Kidney (tissue), 14 donors: ENCODE data around the gene STEAP3. TPM values are rescaled to one million over a fixed set of nuclear protein-coding genes. Genes with fewer than 3 reads are reported as not detected.

Experiments used
- DNase-seq, 5 donors: peaks; one replicate each; pipeline ENCODE4 v3.0.0-alpha.2; 2013 to 2020
- FAIRE-seq: peaks from 2 replicates; lab custom pipeline; 2012; peaks lifted over from hg19 to GRCh38; lab: Jason Lieb, UNC
- H3K27ac ChIP-seq, 2 donors: one replicate each; pipeline ENCODE4 v1.7.0; 2013; ENCODE audit warnings: low read depth in 2 of 2, low read length in 2 of 2, inconsistent platforms in 1 of 2
- H3K27me3 ChIP-seq: one replicate; pipeline ENCODE4 v1.7.1; 2013; ENCODE audit warnings: low read length, inconsistent platforms; ENCODE audit not compliant: control insufficient read depth, insufficient read depth
- H3K36me3 ChIP-seq, 3 donors: one replicate each; pipeline versions ENCODE4 v1.7.0 to v1.7.1; 2013; ENCODE audit warnings: low read length in 3 of 3, control low read depth in 1 of 3, inconsistent platforms in 1 of 3; ENCODE audit not compliant: insufficient read depth in 3 of 3, control insufficient read depth in 2 of 3
- H3K4me1 ChIP-seq, 3 donors: one replicate each; pipeline versions ENCODE4 v1.7.0 to v1.7.1; 2013; ENCODE audit warnings: low read length in 3 of 3, inconsistent platforms in 1 of 3, low read depth in 1 of 3; ENCODE audit not compliant: control insufficient read depth in 2 of 3, insufficient read depth in 2 of 3
- H3K4me3 ChIP-seq, 3 donors: one replicate each; pipeline versions ENCODE4 v1.7.0 to v1.8.1; 2013; ENCODE audit warnings: low read length in 3 of 3, control low read depth in 1 of 3, inconsistent platforms in 1 of 3
- H3K9ac ChIP-seq, 3 donors: one replicate each; pipeline versions ENCODE4 v1.7.0 to v1.7.1; 2013; ENCODE audit warnings: low read length in 3 of 3, control low read depth in 1 of 3, inconsistent platforms in 1 of 3
- H3K9me3 ChIP-seq, 3 donors: one replicate each; pipeline versions ENCODE4 v1.7.0 to v1.7.1; 2013; ENCODE audit warnings: low read length in 3 of 3, control low read depth in 1 of 3, inconsistent platforms in 1 of 3; ENCODE audit not compliant: control insufficient read depth in 2 of 3, insufficient read depth in 1 of 3
- CTCF ChIP-seq: IDR thresholded peaks from 3 replicates; pipeline ENCODE4 v1.5.1; 2012; ENCODE audit warnings: mild to moderate bottlenecking, moderate library complexity, borderline replicate concordance; ENCODE audit not compliant: insufficient read depth; ENCODE audit errors: extremely low read depth
- intact Hi-C: fragments of 100-400 bp; cut with DNase I; formaldehyde crosslinking; loops from one replicate; pipeline ENCODE4 v1.11.1; 2022
- polyA plus RNA-seq: library from polyadenylated mRNA; stranded (reverse); fragments of 350-450 nt; fragmentation: Illumina TruSeq; extraction: RNeasy Lipid Tissue Mini Kit (QIAGEN cat#74804); gene quantifications from one replicate; pipeline ENCODE4 v1.2.3, GENCODE V29; 2014; ENCODE audit warnings: low read depth, low replicate concordance; ENCODE audit not compliant: insufficient read depth
- total RNA-seq: library from RNA; stranded (reverse); fragmentation: NEBNext Ultra II Directional; extraction: Animal tissue kit (Norgen Biotek cat#: 25700); gene quantifications from one replicate; pipeline ENCODE4 v1.2.1, GENCODE V29; 2021
- donor health status: control.
- donor health status: control.
- donor health status: control.
- donor health status: control.
- donor health status: control.
- donor health status: DM: yes; HTN: yes; CAD: no.
- donor health status: Normal renal cell carcinoma (clear cell type).

The STEAP3 gene
- total and polyA plus RNA-seq, 2 donors from 2014 or later = 6.7 to 25.4 TPM

- Histone ChIP-seq H3K9me3 (no peaks in the 10 kb centered on the region), H3K27me3 (peaks cover 4% of the 10 kb centered on the region), H3K4me1 (peaks cover 0 to 12% (median 10%) of the 10 kb centered on the region in 3 donors), H3K4me3 (no peak overlapping the region), H3K9ac (no peak overlapping the region), H3K36me3 (no peaks in the 10 kb centered on the region), H3K27ac (no peak overlapping the region)
- FAIRE-seq = no peak
- TF ChIP-seq CTCF = no peak
- intact Hi-C loops = no loop called here
- no peak for DNase-seq
These were observed 4.5 kb downstream of the STEAP3 start for GRCh38 chr2:119228136-119228535.

GRCh38 chr2:119228964-119229363 is 5.3 kb downstream of the STEAP3 start:
- H3K27me3 ChIP-seq = peaks cover 4% of the 10 kb centered on the region

GRCh38 chr2:119229716-119230115 is 6.1 kb downstream of the STEAP3 start:
- intact Hi-C loops = no loop called here
- no peak for DNase-seq
- H3K4me3 ChIP-seq = no peak overlapping the region
- no peaks in the 10 kb centered on the region for H3K36me3 ChIP-seq
- no peaks in the 10 kb centered on the region for H3K9me3 ChIP-seq
- peaks cover 0 to 10% (median 7%) of the 10 kb centered on the region in 3 donors for H3K4me1 ChIP-seq
- no peak overlapping the region for H3K9ac ChIP-seq
- no peak for FAIRE-seq
- no peak overlapping the region for H3K27ac ChIP-seq
- no peaks in the 10 kb centered on the region for H3K27me3 ChIP-seq
- no peak for TF ChIP-seq CTCF

More at GRCh38 chr2:119228964-119229363, 5.3 kb downstream of the STEAP3 start:
- Histone ChIP-seq H3K36me3 (no peaks in the 10 kb centered on the region), H3K9ac (no peak overlapping the region), H3K9me3 (no peaks in the 10 kb centered on the region), H3K4me3 (no peak overlapping the region), H3K27ac (no peak overlapping the region), H3K4me1 (peaks cover 0 to 12% (median 10%) of the 10 kb centered on the region in 3 donors)
- DNase-seq (no peak), FAIRE-seq (no peak)
- TF ChIP-seq CTCF = no peak
- intact Hi-C loops = no loop called here
